HG02981 (cell line): ENCODE data around the gene REM1.
"Not testable (repeated sequence)": the region's sequence is repeated elsewhere in the genome, so short reads cannot be mapped to it uniquely, and the experiment has no call there.

Experiments used
- ATAC-seq: cut with Tn5 transposase; IDR thresholded peaks from one replicate; pipeline ENCODE4 v1.9.1; 2021; ENCODE audit warnings: mild to moderate bottlenecking, moderate library complexity; ENCODE audit not compliant: unreplicated experiment

REM1 gene, protein sequence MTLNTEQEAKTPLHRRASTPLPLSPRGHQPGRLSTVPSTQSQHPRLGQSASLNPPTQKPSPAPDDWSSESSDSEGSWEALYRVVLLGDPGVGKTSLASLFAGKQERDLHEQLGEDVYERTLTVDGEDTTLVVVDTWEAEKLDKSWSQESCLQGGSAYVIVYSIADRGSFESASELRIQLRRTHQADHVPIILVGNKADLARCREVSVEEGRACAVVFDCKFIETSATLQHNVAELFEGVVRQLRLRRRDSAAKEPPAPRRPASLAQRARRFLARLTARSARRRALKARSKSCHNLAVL

GRCh38 chr20:31474758-31475427 lies at the start of gene REM1, which contains the start of gene DEFB124:
TSS of gene REM1 (plus strand) at chr20:31475288. CDS start at chr20:31476446, 1,158 bp downstream.
TSS of gene DEFB124 (minus strand) at chr20:31475127. CDS start at chr20:31473013, 2,114 bp downstream.
- no peak for ATAC-seq

DNA sequence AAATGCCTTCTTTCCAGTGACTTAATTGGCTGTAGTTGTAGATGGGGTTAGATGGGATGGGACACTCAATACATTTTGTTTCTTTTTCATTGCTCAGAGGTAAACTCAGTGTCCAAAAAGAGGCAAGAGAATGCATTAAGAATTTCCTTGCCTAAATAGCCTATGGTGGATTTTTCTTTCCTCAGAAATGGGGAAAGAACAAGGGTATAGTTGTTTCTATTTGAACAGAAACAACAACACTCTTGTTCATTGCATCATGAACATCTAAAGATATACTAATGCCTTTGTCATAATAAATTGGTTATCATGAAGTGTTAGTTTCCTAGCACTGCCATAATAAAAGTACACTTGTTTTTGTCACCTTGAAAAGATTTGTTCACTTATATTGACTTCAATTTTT lies 49.3 kb upstream of the REM1 start:
- no peak for ATAC-seq

DNA sequence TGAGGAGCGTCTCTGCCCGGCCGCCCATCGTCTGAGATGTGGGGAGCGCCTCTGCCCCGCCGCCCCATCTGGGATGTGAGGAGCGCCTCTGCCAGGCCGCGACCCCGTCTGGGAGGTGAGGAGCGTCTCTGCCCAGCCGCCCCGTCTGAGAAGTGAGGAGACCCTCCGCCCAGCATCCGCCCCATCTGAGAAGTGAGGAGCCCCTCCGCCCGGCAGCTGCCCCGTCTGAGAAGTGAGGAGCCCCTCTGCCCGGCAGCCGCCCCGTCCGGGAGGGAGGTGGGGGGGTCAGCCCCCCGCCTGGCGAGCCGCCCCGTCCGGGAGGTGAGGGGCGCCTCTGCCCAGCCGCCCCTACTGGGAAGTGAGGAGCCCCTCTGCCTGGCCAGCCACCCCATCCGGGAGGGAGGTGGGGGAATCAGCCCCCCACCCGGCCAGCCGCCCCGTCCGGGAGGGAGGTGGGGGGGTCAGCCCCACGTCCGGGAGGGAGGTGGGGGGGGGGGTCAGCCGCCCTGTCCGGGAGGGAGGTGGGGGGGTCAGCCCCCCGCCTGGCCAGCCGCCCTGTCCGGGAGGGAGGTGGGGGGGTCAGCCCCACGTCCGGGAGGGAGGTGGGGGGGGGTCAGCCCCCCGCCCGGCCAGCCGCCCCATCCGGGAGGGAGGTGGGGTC lies 48.1 kb upstream of the REM1 start:
- ATAC-seq, result not testable (repeated sequence)

DNA sequence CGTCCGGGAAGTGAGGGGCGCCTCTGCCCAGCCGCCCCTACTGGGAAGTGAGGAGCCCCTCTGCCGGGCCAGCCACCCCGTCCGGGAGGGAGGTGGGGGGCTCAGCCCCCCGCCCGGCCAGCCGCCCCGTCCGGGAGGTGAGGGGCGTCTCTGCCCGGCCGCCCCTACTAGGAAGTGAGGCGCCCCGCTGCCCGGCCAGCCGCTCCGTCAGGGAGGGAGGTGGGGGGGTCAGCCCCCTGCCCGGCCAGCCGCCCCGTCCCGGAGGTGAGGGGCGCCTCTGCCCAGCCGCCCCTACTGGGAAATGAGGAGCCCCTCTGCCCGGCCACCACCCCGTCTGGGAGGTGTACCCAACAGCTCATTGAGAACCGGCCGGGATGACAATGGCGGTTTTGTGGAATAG lies 47.5 kb upstream of the REM1 start:
- not testable (repeated sequence) for ATAC-seq

DNA sequence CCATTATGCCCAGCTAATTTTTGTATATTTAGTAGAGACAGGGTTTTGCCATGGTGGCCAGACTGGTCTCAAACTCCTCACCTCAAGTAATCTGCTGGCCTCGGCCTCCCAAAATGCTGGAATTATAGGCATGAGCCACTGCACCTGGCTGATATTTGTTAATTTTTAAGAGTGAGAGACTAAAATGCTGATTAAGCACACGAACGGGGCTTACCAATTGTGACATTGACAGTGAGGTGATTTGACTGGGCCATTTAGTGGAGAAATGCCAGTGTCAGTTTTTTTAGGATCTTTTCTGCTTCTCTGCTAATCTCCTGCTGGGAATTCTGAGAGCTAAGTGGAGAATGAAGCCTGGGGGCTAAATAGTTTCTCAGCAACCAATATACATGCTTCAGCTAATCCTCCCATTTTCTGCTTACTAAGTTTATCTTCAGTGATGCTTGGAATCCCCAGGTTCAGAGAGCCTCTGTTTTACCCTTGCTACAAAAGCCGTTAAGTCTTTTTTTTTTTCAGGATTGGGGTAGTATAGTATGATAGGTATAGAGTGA lies 44.4 kb upstream of the REM1 start:
- ATAC-seq, result no peak

DNA sequence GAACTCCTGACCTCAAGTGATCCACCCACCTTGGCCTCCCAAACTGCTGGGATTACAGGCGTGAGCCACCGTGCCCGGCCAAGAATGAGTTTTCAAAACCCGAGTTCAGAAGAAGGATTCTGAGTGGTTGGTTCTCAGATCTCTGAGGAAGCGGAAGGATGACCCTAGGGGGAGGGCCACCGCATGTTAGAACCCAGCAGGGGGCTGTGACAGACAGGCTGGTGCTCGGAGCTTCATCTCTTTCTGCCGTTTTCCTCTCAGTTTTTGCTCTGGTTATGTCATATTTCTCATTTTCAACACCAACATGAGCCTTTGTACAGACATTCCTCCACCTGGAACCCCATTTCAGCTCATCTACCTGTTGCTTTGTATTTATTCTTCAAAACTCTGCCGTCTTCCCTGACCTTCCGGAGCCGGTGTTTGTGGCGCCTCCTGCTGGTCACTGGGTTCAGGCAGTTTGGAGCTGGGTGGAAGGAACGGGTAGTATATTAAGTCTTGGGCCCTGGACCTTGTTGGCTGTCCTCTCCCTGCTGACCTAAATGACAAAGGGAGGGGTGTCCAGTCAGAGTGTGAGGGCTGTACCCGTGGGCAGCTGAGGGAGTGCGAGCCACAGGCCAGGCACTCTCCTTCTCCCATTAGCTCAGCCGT lies 35.0 kb upstream of the REM1 start, which contains the start of gene DEFB123:
DEFB123 (plus strand) TSS at position 621 of the 648 bp plus-strand sequence. CDS start 67 bp downstream, outside the sequence.
- ATAC-seq, result no peak

DNA sequence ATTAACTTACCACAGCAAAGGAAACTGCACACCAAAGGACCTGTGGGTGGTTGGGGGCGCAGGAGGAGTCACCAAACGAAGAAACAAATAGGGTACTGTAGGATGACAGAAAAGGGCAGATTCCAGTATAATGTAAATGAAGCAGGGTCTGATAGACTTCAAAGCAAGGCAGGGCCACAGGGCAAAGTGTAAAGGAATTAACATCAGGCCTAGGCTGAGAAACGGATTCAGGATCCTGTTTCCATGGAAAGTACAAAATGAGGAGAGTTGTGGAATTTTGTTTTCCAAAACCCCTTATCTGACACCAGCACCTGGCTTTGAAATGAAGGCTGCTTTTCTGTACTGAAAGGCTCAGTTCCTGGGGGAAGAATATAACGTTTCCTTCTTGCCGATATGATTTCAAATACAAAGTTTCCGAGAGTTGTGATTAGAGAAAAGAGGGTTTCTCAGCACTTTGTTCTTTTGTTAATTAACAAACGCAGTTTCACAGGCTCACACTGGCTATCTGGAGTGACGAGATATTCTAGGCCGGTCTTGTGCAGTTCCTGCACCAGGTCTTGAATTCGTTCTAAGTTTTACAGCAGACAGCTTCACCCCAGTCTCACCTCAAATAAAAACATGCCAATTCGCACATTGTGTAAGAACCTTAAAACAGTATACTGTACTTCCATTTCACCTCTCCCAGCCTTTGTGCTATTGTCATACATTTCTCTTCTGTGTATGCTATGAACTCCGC lies 28.8 kb upstream of the REM1 start:
- ATAC-seq, result no peak

DNA sequence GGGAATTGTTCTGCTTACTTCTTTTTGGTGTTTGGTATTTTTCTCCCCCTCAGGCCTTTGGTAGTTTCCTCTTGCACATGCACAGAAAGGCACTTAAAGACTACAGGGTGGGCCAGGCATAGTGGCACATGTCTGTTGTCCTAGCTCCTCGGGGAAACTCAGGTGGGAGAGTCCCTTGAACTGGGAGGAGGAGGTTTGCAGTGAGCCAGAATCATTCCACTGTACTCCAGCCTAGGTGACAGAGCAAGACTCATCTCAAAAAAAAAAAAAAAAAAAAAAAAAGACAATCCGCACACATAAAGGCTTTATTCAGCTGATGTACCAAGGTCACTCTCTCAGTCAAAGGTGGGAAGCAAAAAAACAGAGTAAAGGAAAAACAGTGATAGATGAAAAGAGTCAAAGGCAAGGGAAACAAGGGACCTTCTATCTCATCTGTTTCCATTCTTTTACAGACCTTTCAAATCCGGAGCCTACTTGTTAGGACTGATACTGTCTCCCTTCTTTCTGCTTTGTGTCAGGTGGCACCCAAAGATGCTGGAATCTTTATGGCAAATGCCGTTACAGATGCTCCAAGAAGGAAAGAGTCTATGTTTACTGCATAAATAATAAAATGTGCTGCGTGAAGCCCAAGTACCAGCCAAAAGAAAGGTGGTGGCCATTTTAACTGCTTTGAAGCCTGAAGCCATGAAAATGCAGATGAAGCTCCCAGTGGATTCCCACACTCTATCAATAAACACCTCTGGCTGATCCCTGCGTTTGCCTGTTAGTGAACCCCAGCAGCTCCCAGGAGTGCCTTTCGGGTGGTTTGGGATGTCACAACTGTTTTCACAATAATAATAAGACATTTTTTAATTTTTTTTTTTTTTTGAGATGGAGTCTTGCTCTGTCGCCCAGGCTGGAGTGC lies 25.3 kb upstream of the REM1 start:
- ATAC-seq, result no peak

DNA sequence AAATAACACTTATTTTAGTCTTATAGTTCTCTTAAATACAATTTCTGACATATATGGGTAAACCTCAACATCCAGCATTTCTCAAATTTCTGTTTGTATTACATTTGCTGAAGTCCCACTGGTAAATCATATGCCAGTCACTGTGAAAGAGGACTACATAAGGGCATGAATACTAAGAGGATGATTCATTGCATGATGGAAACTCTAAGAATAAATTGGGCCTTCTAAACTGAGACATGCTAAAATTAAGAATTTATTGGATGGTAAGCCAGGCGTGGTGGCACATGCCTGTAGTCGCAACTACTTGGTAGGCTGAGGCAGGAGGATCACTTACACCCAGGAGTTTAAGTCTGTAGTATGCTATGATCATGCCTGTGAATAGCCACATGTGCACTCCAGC lies 22.5 kb upstream of the REM1 start:
- no peak for ATAC-seq

DNA sequence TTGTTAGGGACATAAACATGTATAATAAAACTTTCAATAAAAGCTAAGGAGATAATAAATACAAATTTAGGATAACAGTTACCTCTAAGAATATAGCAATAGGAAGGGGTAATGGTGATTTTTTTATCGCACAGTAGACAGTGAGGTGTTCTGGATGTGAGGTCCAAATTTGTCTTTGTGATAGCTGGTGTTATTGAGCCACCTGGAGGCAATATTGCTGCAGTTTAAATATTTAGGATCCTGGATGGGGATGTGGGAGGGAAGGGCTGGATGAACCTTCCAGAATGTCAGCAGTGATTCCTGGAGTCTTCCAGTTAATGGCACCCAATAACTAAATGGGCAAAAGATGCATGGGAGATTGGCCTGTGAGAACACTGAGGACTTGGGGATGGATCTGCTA lies 20.7 kb upstream of the REM1 start:
- ATAC-seq, result no peak

DNA sequence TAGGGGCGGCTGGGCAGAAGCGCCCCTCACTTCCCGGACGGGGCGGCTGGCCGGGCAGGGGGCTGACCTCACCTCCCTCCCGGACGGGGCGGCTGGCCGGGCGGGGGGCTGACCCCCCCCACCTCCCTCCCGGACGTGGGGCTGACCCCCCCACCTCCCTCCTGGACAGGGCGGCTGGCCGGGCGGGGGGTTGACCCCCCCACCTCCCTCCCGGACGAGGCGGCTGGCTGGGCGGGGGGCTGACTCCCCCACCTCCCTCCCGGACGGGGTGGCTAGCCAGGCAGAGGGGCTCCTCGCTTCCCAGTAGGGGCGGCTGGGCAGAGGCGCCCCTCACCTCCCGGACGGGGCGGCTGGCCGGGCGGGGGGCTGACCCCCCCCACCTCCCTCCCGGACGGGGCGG lies 4.1 kb upstream of the REM1 start:
- ATAC-seq, result not testable (repeated sequence)

DNA sequence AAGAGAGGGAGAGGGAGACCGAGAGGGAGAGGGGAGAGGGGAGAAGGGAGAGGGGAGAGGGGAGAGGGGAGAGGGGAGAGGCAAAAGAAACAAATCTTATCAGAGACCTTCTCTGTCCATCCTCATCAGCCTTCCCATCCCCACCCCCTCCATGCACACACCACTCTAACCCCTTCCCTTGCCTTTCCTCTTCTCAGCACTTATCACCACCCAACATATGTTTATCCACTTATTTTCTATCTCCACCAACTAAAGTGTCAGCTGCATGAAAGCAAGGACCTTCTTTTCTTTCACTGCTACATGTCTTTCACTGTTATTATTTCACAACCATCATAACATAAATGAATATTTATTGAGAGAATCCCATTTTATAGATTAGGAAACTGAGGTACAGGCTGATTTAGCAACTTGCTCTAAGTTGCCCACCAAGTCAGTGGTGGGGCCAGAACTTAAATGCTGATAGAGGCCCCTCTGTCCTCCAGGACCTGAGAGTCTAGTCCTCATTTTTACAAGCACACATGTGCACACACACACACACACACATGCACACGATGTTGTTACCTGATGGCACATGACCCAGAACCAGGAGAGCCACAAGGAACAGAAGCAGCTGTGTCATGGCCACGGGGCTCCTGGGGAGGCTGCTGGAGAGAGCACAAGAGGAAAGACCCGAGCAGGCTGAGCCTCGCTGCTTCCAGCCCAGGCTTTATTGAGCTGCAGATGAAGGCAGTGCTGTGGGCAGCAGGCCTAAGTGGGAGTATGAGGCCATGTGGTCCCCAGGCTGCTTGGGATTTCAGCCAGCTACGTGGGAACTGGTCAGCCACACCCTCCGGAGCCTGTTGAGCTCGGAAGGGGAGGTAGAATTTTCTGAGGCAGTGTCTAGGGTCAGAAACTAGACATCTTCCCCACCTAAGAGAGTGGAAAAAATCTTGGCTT lies 2.4 kb upstream of the REM1 start:
- no peak for ATAC-seq

DNA sequence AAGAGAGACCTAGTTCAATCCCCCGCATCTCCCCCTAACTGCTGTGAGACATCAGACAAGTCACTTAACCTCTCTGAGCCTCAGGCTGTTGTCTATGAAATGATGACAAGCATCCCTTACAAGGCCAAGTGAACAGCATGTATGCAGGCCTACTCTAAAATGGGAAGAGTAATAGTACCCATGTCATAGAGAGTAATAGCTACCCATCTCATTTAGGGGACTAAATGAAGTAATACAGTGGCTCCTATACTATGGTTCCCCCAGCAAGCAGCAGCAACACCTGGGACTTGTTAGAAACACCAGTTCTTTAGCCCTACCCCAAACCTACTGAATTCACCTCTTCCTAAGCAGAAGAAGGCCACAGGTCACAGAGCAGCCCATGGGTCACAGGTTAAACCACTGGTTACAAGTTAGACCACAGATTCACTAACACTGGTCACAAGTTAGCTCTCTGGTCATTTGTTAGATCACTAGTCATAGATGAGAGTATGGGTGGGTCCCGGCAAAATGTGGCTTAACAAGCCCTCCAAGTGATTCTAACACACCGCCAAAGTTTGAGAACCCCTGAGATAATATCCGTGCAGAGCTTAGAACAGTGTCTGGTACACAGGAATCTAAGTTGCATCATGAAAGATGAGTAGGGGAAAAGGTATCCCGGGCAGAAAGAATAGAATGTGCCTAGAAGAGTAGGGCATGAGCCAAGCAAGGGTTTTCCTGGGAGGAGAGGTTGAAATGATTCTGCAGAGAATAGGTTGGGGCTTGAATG lies 1.6 kb upstream of the REM1 start:
- ATAC-seq, result no peak

- no peak for ATAC-seq
Measured at GRCh38 chr20:31474097-31474436, 1.0 kb upstream of the REM1 start.

- no peak for ATAC-seq
Measured at GRCh38 chr20:31475472-31476293, 595 bp downstream of the REM1 start.

DNA sequence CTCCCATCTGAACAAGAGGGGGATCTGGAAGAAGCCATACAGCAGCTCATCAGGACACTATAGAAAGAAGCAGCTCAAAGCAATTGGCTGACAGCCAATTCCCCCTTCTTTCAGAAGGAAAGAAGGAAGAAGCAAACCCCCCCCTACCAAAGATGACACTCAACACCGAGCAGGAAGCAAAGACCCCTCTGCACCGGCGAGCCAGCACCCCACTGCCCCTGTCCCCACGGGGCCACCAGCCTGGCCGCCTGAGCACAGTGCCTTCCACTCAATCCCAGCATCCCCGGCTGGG lies 1.2 kb downstream of the REM1 start:
- ATAC-seq, result no peak

- no peak for ATAC-seq
Measured at GRCh38 chr20:31476643-31477215, 1.6 kb downstream of the REM1 start.
